ENCODE data around the gene CD55. TPM values are rescaled to one million over a fixed set of nuclear protein-coding genes. Genes with fewer than 3 reads are reported as not detected.

Gene CD55
- total RNA-seq, 1 experiment from 2014 or later: 17.2 TPM

GRCh38 chr1:207321790-207322645 lies 540 bp downstream of the CD55 start:
- POLR2A ChIA-PET: interaction anchor here (0.6 to 1.5 kb wide), 10 partner anchors 8 to 290 kb away, joined by 3 to 11 read pairs (median 3); partner anchors contain the start of genes C1orf116, CR2 and PFKFB2
- H3K4me1 Mint-ChIP-seq: peaks cover 15% of the 10 kb centered on the region
- H3K36me3 Mint-ChIP-seq: peaks cover 11% of the 10 kb centered on the region
- DNase-seq (ENCODE audit: low spot score) (no peak), ATAC-seq (peak; percentile 11; the same call in 1 of the 2 replicates)
- no peaks in the 10 kb centered on the region for H3K9me3 Mint-ChIP-seq
- peak overlapping the region; percentile 97 for H3K27ac Mint-ChIP-seq
- peak overlapping the region; percentile 89 for H3K4me3 Mint-ChIP-seq
- no peaks in the 10 kb centered on the region for H3K27me3 Mint-ChIP-seq (ENCODE audit: low read depth)
- CTCF ChIA-PET: interaction anchor here (0.7 to 2.4 kb wide), 10 partner anchors 10 to 376 kb away, joined by 3 to 11 read pairs (median 6); partner anchors contain the start of genes C1orf116 and CR2
- TF ChIP-seq ATF1 (CRISPR knock-in tag; IDR thresholded peaks at IDR 0.05): peak; percentile 3; the same call in 1 of the 2 replicates
- TF ChIP-seq GABPB1 (CRISPR knock-in tag; IDR thresholded peaks at IDR 0.05): no peak; the same call in 1 of the 2 replicates
- peak; percentile 97 for TF ChIP-seq HMGXB4 (CRISPR knock-in tag; IDR thresholded peaks at IDR 0.05)
- TF ChIP-seq ARID4B (CRISPR knock-in tag; IDR thresholded peaks at IDR 0.05; ENCODE audit: borderline replicate concordance): 0 out of 2 replicates have a peak, but pooled peaks have one; percentile 5
- TF ChIP-seq TP53 (CRISPR knock-in tag; IDR thresholded peaks at IDR 0.05): no peak
- TF ChIP-seq SMAD4 (CRISPR knock-in tag; IDR thresholded peaks at IDR 0.05): no peak
- TF ChIP-seq ETV6 (CRISPR knock-in tag; IDR thresholded peaks at IDR 0.05): no peak
- no peak for TF ChIP-seq ZNF425 (CRISPR knock-in tag; conservative IDR thresholded peaks at IDR 0.05)
- no peak for TF ChIP-seq PRRX2 (CRISPR knock-in tag; IDR thresholded peaks at IDR 0.05)
- no peak for TF ChIP-seq E2F4 (CRISPR knock-in tag; IDR thresholded peaks at IDR 0.05; ENCODE audit: borderline replicate concordance, low read depth)
- peak; percentile 79; the same call in 1 of the 2 replicates for TF ChIP-seq RELA (CRISPR knock-in tag; IDR thresholded peaks at IDR 0.05; ENCODE audit: borderline replicate concordance)
- no peak for TF ChIP-seq PRDM15 (CRISPR knock-in tag; IDR thresholded peaks at IDR 0.05)
- no peak for TF ChIP-seq CDX4 (CRISPR knock-in tag; IDR thresholded peaks at IDR 0.05; ENCODE audit: borderline replicate concordance)
- no peak for TF ChIP-seq CREB1 (CRISPR knock-in tag; IDR thresholded peaks at IDR 0.05)
- 0 out of 2 replicates have a peak, but pooled peaks have one; percentile 4 for TF ChIP-seq SP1 (CRISPR knock-in tag; conservative IDR thresholded peaks at IDR 0.05)
- no peak for TF ChIP-seq ZNF219 (CRISPR knock-in tag; IDR thresholded peaks at IDR 0.05; ENCODE audit: borderline replicate concordance)
- no peak for TF ChIP-seq TCF7 (CRISPR knock-in tag; IDR thresholded peaks at IDR 0.05; ENCODE audit: low read depth)
- no peak for TF ChIP-seq NR2C2 (CRISPR knock-in tag; IDR thresholded peaks at IDR 0.05)
- TF ChIP-seq EMX1 (CRISPR knock-in tag; IDR thresholded peaks at IDR 0.05): no peak
- TF ChIP-seq NFE2L1 (CRISPR knock-in tag; IDR thresholded peaks at IDR 0.05): no peak

Data from WTC11 (cell line).